GM19395 (cell line): ENCODE measurements around the gene GCGR.

Experiments
- ATAC-seq: cut with Tn5 transposase; IDR thresholded peaks from one replicate; pipeline ENCODE4 v1.9.1; 2021; ENCODE audit warnings: mild to moderate bottlenecking, moderate library complexity; ENCODE audit not compliant: unreplicated experiment

GCGR gene

DNA sequence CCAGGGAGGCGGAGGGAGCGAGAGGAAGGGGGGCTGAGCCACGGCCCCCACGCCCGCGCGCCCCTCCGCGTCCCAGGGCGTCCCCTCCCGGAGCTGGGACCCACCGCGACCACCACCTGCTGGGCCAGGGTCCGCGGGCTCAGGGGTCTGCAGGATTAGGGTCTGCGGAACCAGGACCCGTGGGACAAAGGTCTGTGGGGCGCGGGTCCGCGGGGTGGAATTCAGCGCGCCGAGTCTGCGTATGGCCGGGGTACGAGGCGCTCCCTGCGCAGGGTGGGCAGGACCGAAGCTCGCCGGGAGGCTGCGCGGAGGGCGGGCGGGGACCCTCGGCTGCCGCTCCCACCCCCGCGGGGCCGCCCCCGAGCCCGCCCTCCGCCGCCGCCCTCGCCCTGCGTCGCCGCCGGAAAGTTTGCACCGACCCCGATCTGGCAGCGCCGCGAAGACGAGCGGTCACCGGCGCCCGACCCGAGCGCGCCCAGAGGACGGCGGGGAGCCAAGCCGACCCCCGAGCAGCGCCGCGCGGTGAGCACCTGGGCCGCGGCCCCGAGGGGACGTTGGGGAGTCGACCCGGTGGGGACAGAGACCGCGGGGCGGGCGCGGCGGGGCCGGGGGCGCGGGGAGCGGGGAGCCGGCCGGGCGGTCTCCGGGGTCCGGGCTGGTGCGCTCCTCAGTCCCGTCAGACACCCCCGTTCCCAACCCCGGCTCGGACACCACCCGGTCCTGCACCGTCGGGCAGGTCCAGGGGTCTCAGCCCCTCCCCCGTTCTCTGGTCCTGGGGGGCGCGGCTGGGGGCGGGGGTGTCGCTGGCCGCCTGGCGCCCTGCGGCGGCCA, at the start of gene GCGR:
Gene GCGR (plus strand): TSS at position 423 of the 831 bp plus-strand sequence. CDS start 4,869 bp downstream, outside the sequence.
- no peak for ATAC-seq

DNA sequence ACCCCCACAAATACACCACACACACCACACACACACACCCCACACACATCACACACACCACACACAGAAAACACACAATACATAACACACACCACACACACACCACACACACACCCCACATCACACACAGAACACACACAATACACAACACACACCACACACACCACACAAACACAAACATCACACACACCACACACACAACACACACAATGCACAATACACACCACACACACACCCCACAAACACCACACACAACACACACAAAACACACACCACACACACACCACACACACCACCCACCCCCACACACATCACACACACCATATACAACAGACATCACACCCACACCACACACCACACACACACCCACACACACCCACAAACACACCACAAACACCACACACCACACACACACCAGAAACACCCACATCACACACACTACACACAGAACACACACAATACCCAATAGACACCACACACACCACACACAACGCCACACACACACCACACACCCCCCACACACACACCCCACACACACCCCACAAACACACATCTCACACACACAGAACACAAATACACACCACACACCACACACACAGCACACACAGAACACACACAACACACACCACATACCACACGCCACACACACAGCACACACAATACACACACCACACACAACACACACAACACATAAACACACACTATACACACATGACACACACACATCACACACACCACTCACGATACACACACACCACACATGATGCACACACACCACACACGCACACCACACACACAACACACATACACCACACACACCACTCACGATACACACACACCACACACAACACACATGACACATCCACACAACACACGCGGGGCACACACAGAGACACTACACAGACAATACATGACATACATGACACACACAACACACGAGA, 11.0 kb upstream of the GCGR start:
- no peak for ATAC-seq

DNA sequence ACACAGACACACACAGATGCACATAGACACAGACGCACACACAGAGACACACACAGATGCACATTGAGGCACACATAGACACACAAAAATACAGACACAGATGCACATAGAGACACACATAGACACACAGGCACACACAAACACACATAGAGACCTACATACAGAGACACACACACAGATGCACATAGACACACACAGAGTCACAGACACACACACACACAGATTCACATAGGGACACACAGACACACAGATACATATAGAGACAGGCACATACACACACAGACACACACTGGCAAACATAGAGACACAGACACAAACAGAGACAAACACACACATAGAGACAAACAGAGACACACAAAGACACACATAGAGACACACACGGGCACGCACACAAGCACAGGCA, 9.9 kb upstream of the GCGR start:
- ATAC-seq, result no peak

DNA sequence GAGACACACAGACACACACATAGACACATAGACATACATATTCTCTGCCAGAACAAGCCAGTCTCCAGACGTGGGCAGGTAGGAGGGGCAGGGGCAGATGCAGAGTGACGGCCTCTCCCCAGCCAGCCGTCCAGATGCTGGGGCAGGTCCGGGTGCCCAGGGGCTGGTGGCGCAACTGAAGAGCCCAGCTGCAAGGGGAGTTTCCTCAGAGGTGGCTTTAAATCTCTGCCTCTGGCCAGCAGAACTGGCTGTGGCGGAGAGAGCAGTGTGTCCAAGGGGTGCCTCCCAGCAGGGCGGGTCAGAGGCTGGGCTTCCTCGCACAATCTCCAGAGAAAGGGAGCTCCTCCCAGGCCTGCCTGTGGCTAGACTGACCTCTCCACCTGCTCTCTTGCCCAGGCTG, 9.4 kb upstream of the GCGR start:
- no peak for ATAC-seq

DNA sequence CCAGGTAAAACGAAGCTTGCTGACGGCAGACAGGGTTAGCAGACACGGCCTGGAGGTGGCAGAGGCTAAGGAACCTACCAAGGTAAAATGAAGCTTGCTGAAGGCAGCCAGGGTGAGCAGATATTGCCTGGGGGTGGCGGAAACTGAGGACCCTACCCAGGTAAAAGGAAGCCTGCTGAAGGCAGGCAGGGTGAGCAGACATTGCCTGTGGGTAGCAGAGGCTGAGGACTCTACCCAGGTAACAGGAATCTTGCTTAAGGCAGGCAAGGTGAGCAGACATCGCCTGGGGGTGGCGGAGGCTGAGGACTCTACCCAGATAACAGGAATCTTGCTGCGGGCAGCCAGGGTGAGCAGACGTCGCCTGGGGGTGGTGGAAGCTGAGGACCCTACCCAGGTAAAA, 2.6 kb upstream of the GCGR start:
- no peak for ATAC-seq

DNA sequence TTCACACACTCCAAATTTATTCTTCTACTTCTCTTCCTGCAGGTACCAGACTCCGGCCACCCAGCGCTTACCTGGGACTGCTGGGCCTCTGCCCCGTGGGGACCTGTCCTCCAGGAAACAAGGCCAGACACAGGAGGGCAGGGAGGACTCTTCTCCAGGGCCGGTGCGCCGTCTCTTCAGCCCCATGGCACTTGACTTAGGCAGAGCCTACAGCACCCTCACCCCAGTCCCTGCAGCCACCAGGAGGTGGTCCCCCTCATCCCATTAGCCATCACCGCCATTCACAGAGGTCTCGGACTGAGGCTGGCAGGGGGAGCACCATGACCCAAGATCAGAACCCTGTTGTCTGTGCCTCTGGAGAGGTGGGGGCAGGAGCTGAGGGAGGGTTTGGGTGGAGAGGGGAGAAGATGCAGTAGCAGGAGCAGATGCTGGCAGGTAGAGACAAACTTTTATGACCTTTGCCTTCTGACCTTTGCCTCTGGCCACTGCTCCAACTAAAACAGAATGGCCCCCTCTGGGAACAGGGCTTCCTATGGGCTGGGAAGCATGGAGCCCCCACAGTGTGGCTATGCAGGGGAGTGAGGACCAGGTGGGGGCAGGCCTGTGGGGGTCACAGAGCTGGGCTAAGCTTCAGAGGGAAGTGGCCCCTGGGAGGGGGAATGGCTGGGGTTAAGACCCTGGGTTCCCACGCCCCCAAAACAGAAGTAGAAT, 1.7 kb upstream of the GCGR start:
- no peak for ATAC-seq

DNA sequence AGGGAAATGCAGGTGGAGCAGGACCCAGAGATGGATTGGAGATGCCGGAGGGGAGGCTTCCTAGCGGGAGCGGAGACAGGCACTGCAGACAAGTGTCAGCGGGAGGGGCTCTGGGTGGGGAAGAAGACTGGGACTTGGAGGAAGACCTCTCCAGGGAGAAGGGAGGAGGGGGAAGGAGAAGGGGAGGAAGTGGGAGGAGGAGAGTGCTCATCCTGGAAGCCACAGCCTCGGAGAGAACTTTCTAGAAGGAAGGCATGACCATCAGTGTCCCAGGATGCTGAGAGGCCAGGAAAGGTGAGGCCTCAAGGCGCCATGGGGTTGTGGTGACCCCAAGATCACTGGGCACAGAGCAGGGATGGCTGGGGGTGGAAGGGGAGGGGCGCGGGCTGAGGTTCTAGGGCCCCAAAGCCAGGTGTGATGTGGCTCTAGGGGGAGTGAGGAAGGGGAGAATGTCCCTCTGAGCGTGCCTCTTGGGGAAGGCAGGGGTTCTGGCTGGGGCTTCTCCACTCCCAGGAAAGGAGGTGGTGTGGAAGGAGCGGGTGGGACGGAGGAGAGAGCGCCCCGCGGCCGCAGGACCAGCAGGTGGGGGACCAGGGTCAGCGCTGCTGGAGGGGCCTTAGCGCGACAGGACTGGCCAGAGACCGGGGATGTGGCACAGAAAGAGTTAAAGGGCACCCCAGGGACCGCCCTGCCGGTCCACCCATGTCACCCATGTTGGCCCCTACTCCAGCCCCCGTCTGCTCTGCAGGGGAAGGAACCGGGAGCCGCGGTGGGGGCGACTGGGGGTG, 900 bp upstream of the GCGR start:
- no peak for ATAC-seq

DNA sequence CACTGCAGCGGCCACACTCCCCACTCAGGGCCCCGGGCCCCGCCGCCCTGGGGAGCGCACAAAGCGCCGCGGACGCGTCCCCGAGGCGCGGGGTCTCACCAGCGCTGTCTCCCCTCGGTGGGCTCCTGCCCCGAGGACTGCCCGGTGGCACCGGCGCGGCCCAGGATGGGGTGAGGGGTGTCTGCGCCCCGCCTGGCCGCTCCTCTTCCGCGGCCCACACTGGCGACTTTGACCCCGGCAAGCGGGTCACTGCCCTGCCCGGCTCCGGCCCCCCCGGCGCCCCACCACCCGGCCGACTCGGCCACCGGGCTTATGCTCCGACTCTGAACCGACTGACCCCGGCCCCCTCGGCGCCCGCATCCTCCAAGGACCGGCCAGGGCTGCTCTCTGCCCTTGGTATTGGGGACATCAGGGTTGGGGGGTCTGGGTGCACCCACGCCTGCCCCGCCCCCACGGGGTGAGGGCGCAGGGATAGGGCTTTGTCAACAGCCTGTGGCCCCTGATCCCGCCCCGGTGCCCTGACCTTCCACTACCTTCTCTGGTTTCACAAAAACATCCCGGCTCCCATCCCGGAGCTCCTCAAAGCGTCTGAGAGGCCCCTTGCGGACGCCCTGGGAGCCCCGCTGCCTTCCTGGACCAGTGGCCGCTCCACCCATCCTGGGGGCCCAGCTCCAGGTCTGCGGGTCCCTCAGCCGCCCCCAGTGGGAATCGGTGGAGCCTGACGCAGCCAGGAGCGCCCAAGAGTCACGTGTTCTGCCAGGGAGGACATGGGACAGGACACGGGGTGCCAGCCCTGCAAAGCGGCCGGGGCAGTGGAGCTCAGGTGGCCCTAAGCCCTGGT, 829 bp downstream of the GCGR start:
- ATAC-seq, result no peak

DNA sequence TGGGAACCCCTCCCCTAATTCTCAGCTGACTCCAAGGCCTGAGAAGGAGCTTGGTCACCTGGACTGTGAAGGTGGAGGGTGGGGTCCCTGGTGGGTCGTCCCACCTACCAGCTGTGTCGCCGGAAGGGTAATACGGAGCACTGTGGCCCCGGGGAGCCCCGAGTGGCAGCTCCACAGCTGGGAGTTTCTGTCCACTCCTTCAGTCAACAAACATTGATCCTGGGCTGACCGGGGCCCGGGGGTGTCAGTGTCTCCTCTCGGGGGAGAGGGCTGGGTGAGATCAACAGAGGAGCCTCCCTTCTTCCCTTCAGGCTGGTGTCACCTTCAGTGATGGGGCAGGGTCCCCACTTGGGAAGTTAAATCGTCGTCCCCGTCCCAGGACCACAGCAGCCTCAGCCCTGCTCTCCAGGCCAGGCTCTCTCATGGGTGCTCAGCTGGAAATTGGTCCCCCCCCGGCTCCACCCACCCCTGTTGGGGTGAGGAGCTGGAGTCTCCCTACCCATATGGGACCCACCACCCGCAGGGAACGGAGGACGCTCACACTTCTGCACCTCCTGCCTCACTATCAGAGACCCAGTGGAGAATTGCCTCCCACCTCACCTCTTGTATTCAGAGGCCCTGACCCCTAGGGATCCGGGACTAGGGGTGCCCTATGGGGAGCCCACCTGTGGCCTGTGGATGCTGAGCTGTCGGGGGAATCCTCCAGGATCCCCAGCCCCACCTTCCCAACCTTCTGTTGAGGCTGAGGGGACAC, 1.9 kb downstream of the GCGR start:
- no peak for ATAC-seq

DNA sequence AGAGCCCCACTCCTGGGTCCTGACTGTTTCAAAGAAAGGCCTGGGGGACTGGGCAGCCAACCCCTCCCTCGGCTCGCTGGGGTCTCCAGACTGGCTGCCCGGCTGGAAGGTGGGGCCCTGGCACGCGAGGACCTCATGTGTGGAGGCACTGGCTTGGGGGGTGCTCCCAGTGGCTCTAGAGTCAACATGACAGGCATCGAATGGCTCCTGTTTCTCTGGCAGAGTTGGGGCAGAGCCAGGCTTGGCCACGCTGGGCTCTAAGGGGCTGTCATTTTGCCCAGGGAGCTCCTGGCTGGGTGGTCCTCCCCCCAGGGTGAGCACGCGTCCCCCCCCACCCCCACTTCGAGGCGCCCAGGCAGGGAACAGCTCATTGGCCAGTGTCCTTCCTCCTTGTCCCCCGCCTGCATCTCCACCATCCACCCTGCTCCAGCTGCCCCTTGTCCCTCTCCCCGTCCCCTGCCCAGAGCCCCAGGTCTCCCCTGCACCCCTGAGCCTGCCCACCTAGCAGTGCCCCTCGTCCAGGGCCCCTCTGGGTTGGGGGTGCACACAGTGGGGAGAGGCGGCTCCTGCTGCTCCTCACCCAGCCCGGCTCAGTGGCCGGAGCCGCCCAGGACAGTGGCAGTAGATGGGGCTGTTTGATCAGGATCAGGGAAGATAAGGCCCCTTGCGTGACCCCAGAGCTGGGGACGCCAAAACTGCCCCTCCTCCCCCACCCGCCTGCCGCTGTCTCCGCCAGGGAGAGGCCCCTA, 2.7 kb downstream of the GCGR start:
- no peak for ATAC-seq

DNA sequence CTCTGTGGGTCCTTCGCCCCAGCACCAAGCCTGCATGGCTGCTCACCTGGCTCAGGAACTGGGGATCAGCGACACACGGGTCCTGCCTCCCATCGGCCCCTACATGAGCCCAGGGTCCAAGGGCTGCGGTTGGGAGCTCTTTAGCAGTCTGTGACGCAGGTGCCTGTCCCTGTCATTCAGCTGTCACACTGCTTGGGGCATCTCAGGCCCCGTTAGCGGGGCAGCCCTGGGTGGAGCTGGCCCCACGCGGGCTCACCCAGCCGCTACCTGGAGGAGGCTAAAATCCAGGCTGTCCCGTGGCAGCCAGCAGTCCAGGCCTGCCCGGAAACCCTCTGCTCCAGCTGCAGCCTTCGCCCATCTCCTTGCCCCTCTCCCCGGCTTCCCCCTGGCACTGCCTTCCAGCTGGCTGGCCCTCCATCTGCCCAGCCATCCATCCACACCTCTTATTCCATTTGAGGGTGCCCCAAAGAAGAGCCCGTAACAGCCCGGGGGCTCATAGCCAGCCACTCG, 3.3 kb downstream of the GCGR start:
- no peak for ATAC-seq

DNA sequence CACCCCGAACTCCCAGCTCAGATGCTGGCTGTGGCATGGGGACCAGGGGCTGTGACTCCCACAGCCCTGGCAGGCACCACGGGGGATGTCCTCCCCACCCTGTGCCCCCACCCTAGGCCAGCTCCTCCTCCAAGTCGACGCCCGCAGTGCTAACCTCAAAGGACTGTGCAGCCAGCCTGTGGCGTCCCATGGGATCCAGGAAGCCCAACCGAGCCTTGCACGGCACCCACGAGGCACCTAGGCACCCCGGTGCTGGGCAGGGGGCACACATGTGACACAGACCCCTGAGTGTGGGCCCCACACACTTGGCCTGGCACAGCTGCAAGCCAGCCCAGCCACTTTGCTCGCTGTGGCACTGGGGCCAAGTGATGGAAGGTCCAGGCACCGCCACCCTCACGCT, 3.9 kb downstream of the GCGR start:
- ATAC-seq, result no peak

DNA sequence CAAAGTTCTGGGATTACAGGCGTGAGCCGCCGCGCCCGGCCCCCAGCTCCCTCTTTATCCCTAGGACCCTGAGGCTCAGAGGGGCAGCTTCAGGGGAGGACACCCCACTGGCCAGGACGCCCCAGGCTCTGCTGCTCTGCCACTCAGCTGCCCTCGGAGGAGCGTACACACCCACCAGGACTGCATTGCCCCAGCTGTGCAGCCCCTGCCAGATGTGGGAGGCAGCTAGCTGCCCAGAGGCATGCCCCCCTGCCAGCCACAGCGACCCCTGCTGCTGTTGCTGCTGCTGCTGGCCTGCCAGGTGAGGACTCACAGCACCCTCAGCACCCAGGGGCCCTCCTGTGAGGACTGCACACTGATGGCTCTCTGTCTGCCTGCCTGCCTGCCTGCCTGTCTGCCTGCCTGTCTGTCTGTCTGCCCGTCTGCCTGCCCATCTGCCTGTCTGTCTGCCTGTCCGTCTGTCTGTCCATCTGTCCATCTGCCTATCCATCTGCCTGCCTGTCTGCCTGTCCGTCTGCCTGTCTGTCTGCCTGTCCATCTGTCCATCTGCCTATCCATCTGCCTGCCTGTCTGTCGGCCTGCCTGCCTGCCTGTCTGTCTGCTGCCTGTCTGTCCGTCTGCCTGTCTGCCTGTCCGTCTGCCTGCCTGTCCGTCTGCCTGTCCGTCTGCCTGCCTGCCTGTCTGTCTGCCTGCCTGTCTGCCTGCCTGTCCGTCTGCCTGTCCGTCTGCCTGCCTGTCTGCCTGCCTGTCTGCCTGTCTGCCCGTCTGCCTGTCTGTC, 5.0 kb downstream of the GCGR start:
- ATAC-seq, result no peak

DNA sequence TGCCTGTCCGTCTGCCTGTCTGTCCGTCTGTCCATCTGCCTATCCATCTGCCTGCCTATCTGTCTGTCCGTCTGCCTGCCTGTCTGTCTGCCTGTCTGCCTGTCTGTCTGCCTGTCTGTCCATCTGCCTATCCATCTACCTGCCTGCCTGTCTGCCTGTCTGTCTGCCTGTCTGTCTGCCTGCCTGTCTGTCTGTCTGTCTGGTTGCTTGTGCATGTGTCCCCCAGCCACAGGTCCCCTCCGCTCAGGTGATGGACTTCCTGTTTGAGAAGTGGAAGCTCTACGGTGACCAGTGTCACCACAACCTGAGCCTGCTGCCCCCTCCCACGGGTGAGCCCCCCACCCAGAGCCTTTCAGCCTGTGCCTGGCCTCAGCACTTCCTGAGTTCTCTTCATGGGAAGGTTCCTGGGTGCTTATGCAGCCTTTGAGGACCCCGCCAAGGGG, 5.6 kb downstream of the GCGR start:
- no peak for ATAC-seq

DNA sequence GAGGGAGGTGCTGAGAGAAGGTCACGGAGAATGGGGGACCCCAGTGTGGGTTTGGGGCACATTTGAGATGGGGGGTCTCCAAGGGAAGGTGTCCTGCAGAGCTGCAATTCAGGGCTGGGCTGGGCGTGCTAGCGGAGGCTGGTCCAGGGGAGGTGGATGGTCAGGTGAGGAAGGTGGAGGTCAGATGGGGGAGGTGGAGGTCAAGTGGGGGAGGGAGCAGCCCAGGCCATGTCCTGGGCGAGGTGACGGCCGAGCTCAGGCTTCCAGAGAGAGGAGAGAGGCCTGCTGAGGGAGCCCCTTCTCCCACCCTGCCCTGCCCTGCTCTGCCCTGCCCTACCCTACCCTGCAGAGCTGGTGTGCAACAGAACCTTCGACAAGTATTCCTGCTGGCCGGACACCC, 6.5 kb downstream of the GCGR start:
- no peak for ATAC-seq

DNA sequence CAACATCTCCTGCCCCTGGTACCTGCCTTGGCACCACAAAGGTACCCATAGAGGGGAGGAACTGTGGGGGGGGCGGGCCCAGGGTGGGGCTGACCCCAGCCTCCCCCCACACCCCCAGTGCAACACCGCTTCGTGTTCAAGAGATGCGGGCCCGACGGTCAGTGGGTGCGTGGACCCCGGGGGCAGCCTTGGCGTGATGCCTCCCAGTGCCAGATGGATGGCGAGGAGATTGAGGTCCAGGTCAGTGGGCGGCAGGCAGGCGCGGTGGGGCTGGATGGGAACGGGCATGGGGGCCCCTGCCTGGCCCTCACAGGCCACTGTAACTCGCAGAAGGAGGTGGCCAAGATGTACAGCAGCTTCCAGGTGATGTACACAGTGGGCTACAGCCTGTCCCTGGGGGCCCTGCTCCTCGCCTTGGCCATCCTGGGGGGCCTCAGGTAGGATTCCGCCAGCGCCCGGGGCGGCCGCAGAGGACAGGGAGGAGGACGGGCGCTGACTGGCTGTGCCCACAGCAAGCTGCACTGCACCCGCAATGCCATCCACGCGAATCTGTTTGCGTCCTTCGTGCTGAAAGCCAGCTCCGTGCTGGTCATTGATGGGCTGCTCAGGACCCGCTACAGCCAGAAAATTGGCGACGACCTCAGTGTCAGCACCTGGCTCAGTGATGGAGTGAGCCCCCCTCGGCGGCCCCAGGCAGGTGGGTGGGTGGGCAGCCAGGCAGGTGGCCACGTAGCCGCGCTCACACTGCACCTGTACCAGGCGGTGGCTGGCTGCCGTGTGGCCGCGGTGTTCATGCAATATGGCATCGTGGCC, 7.1 kb downstream of the GCGR start:
- ATAC-seq, result no peak
